ENCODE data around the gene PRUNE2.

GRCh38 chr9:76803083-76803482, 102.8 kb downstream of the PRUNE2 start:
- no peak for TF ChIP-seq CTCF (IDR thresholded peaks at IDR 0.05)
- no peak for TF ChIP-seq POLR2A (IDR thresholded peaks at IDR 0.05)

Measured in lower leg skin (tissue), 3 donors.